HG02973 (cell line): ENCODE results near the gene SAMD5.
A peak's percentile ranks its signal among the peaks of the same experiment; 100 is the strongest.

ENCODE experiments used
- ATAC-seq: cut with Tn5 transposase; IDR thresholded peaks from one replicate; pipeline ENCODE4 v1.9.1; 2021; ENCODE audit warnings: moderate library complexity; ENCODE audit not compliant: unreplicated experiment

The SAMD5 gene

GRCh38 chr6:147508042-147508865 lies at the start of gene SAMD5:
TSS of gene SAMD5 (plus strand) at chr6:147508690. CDS start at chr6:147508929, 239 bp downstream.
- peak; percentile 49 for ATAC-seq

DNA sequence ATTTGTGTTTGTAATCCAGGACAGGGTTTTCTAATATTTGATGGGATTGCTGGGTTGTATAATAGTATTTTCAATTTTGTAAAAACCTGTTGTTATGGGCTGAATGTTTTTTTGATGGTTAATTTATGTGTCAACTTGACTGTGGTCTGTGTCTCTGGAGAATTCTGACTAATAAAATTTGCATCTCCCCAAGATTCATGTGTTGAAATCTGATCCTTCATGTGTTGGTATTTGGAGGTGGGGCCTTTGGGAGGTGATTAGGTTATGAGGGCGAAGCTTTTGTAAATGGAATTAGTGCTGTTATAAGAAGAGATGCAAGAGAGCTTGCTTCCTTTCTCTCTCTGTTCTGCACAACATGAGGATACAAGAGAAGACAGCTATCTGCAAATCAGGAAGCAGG lies 48.7 kb upstream of the SAMD5 start:
- ATAC-seq, result no peak

DNA sequence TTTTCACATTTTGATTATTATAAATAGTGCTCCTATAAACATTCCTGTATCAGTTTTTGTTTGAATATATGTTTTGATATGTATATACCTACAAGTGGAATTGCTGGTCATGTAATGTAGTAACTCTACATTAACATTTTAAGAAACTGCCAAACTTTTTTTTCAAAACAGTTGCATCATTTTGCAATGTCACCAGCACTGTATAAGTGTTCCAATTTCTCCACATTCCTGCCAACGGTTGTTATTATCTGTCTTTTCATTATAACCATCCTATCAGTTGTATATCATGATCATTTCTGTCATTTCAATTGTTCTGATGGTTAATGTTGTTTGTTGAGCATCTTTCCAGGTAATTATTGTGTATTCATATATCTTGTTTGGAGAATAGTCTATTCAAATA lies 44.8 kb upstream of the SAMD5 start:
- ATAC-seq, result no peak

DNA sequence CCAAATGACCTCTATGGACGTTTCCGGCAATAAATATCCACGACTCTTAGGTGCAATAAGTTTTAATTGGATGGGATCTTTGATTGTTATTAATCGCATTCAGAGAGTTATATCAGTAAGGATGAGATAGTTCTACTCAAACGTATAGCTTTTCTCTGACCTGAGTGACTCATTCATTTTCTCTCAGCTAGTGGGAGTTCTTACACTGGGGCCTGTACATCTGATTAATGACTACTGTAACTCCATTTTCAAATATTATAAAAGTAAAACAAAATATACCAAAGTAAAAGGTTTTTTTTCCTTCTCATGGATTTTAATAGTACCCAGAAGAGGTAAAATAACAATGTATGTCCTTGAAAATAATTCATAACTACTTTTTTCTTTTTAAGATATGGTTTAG lies 41.1 kb upstream of the SAMD5 start:
- no peak for ATAC-seq

GRCh38 chr6:147467886-147468285 lies 40.6 kb upstream of the SAMD5 start:
- no peak for ATAC-seq

DNA sequence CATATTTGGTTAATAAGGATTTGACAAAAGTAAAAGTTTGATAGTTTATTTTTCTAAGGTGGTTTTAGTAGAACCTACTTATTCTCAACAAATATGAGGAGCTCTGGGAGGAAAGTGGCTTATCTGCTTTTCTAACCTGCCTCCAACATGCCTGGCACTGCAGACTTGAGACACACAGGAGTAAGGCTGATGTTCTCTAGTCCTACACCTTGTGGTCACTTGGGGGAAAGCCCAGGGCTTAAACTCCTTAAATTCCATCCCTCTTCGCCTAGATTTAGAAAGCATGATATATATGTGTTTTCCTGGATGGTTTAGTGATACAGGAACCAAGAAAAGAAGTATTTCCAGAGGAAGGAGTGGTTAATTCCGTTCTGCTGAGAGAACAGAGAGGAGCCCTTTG lies 39.9 kb upstream of the SAMD5 start:
- ATAC-seq, result no peak

DNA sequence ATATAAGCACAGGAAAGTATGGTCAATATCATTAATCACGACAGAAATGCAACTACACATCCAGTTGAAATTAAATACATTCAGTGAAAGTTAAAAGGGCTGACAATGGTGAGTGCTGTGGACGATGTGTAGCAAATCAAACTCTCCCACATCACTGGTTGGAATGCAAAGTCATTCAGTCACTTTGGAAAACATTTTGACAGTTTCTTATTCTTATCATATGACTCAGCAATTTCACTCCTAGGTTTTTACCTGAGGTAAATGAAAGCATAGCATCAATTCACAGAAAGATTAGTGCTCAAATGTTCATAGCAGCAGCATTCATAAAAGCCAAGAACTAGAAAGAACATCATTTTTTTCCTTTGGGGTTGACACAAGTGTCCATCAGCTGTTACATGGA lies 28.6 kb upstream of the SAMD5 start:
- no peak for ATAC-seq

DNA sequence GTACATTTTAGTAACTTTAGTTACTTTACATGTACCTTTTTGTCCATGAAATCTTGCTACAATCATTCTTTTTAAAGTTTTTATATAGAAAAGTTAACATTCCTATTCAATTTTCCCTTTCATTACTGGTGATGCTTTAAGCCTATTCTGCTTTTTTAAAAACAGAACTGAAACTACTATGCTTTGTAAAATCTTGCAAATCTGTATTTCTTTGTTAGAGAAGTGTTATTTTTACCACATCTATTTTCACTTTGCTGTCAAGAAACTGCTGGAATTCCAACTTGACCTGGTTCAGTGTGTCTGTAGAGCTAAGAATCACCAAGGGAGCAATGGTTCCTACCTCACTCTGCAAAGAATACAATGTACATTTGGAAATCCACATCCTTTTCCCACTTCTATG lies 21.8 kb upstream of the SAMD5 start:
- no peak for ATAC-seq

DNA sequence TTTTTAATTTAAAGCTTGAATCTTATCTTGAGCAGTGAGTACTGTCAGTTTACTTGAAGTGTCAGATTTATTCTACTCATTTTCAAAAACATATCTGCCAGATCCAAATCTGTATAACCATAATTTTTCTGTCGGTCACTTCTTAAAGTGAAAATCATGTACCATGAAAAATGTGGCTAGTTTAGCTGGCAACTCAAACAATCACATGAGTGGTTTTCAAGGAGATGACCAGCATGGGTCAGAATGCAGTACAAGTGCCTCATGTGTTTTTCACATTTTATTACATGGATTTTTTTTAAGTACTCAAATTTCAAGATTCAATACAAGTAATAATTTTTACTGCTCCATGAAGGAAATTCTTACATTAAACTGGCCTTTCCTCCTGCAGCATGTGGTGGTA lies 11.0 kb upstream of the SAMD5 start:
- no peak for ATAC-seq

DNA sequence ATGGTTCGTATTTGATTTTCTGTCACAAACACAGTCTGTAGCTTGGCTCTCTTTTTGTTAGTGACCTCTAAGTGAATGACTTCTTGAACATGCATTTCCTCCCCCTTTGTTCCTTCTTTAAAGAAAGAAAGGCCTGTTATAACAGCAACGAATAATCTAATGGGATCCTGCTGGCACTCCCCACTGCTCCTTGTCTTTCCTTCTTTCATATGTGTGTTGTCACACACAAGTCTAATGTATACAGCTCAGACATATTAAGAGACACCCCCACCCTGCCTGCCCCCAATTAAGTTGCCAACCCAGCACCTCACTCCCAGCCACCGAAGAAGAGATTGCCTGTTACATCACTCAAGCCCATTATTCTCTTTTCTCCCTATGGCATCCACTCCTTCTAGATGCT lies 4.9 kb upstream of the SAMD5 start:
- no peak for ATAC-seq

GRCh38 chr6:147504848-147505247 lies 3.6 kb upstream of the SAMD5 start:
- ATAC-seq, result no peak

DNA sequence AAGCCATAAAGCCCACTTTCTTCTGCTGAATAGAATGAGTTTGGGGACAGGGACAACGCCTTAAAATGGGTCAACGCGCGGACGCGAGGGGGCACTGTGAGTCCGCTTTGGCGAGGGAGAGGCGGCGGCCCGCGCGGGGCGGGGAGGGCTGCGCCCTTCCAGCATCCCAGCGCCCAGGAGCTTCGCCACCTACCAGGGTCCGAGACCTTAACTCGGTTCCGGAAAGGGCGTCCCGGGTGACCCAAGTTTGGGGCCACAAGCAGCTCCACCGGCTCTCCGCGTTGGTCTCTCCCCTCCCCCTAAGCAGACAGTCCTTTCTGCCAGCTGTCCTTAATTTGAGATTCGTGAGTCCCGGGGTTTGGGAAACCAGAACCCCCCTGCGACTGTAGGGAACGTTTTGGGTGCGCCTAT lies 1.8 kb upstream of the SAMD5 start:
- ATAC-seq, result peak; percentile 46

DNA sequence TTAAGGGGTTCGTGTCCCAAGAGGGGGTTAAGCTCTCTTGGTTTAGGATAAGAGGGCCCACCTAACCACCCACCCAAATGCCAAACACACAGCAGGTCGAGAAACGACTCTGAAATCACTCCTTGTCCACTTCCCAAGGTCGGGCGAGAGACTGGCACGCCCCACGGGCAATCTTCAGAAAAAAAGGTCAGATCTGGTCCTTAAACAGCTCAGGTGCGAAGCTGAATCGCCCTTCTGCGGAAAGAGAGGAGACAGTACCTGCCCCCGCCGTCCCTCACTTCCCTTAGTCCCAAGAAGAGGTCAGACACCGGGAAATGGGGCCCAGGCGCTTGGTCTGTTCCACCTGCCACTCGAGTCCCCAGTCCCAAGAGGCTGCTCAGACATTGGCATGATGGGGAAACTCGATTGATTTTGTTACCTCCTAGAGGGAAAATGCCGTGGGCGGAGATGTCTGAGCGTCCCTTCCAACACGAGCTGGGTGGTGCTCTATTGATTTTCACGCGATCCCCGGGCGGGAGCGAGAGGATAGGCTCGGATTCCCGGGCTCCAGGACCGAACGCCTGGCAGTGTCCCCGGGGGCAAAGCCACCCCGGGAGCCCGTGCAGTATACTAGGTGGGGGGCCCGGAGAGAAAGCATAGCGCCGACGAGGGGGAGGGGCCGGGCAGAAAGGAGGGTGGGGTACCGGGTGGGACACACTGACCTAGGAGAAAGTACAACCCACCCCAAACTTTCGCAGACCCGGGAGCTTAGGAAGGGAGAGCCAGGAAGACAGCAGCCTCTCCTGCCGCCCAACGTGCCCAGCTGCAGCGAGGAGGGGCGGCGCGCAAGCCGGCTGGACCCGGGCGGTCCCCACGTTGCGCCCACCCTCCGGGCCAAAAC lies 1.1 kb upstream of the SAMD5 start:
- ATAC-seq, result no peak

DNA sequence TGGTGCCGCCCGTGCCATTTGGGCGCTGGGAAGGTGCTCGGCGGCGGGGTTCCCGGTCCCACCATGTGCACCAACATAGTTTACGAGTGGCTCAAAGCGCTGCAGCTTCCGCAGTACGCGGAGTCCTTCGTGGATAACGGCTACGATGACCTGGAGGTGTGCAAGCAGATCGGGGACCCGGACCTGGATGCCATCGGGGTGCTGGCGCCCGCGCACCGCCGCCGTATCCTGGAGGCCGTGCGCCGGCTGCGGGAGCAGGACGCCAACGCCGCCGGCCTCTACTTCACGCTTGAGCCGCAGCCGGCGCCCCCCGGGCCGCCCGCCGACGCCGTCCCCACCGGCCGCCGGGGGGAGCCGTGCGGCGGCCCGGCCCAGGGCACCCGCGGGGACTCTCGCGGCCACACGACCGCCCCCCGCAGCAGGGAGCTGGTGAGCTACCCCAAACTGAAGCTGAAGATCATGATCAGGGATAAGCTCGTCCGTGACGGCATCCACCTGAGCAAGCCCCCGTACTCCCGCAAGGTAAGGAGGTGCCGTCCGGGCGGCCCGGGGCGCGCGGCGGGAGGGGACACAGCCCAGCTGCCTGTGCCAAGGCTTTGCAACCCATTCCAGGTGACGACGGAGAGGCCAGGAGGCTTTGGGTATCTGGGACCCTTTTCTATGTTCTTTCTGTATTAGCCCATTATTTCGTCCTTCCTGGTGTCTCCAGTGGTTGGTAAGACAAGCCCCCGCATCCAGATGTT lies 547 bp downstream of the SAMD5 start:
- ATAC-seq, result peak; percentile 8

- ATAC-seq, result peak; percentile 40
Observed at GRCh38 chr6:147509891-147510290, 1.4 kb downstream of the SAMD5 start.

DNA sequence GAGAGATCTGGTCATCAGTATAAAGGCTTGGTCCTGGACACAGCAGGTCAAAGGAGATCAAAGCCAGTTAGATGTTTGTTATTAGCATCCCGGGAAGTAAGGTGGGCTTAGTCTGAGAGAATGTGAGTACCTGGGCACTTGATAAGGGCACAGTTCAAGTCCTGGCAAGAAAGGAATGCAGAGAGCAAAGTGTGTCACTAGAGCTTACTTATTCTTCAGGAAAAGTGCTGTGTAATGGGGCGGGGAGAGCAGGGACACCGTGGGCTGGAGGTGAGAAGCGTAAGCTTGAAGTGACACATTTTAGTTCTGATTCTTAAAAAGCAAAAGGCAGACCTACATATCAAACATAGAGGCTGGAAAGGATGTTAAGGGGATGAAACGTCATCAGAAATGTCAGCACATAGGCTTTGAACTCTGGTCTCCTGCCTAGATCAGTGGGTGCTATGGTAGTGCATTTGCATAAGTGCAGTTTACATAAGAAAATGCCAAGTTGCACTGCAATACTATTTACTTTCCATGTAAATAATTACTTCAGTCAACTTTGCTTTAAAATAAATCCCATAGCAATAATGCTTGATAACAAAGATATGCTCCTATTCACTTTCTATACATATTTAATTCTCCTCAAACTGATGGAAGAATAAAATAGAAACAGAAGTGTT lies 2.6 kb downstream of the SAMD5 start:
- no peak for ATAC-seq

DNA sequence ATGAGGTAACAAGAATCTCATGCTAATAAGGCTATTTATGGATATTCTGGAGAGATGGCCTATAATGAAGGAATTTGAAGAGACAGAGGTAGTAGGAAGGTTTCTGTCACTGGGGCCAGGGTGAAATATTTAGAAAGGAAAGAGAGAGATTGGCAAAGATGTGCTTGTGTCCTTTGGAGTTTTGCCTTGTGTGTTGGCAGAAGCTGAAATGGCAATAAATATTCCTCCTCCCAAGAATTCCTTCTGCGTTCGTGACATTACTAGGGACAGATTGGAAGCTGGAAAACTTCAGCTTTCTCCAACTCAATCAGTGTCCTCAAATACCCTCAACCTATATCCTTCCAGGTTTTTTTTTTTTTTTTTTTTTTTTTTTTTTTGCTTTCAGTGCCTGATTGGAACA lies 6.3 kb downstream of the SAMD5 start:
- ATAC-seq, result no peak

DNA sequence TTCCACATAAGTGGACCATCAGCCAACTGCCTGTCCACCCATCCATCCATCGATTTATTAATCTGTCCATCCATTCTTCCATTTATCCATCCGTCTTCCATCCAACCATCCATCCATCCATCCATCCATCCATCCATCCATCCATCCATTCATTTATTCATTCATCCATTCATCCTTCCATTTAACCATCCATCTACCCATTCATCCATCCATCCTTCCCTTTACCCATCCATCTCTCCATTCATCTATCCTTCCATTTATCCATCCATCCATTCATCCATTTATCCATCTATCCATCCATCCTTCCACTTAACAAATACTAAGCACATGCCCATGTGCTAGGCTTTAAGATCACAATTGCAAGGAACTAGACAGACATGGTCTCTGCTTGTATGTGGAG lies 6.8 kb downstream of the SAMD5 start:
- no peak for ATAC-seq

- no peak for ATAC-seq
Observed at GRCh38 chr6:147522597-147522996, 14.1 kb downstream of the SAMD5 start.

DNA sequence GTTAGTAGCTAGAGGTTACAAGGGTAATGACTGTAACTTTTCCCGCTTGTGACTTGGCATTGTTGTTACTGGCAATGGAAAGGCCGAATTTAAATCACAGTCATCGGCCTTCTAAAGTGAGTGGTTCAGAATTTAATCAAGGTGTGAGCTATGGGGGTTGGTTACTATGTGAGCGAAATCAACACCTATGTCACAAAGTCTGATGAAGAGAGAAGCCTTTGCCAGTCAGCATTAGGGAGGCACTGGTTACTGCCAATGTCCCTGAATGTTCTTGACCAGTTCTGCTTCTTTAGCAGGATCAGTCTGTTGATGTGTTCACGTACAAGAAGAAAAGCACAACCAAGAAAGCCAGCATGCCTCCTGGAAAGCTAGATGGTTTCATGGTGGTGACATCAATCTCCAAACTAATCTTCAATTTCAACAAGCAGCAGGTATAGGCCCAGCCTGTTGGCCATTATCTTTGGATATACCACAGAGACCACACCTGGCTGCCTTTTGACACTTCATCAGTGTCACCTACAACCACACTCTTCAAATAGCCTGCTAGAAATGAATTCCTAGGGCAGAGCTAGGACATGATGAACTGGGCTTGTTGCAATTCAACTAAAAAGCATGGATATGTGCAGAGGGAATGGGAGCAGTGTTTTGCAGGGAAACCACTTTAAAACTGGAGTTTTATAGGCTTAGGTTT lies 17.2 kb downstream of the SAMD5 start:
- no peak for ATAC-seq
